Astrocyte (in vitro differentiated cells and primary cell): Measurements from ENCODE around the gene GOLGA6B. TPM values are rescaled to one million over a fixed set of nuclear protein-coding genes. Genes with fewer than 3 reads are reported as not detected.
"Not testable (repeated sequence)": the region's sequence is repeated elsewhere in the genome, so short reads cannot be mapped to it uniquely, and the experiment has no call there.

ENCODE experiments used
- DNase-seq: peaks from one replicate; pipeline ENCODE4 v3.0.0-alpha.2; 2010; ENCODE audit warnings: low read depth
- FAIRE-seq: peaks from 2 replicates; lab custom pipeline; 2011; peaks lifted over from hg19 to GRCh38; lab: Jason Lieb, UNC
- H2AFZ ChIP-seq: 2 replicates; pipeline ENCODE4 v1.6.0; 2012; ENCODE audit warnings: low read depth, low read length, inconsistent platforms
- H3K27ac ChIP-seq: 2 replicates; pipeline ENCODE4 v1.5.1; 2011; ENCODE audit warnings: low read depth, low read length, inconsistent platforms
- H3K27me3 ChIP-seq: 2 replicates; pipeline ENCODE4 v1.6.0; 2011; ENCODE audit warnings: low read length, inconsistent platforms; ENCODE audit not compliant: insufficient read depth
- H3K36me3 ChIP-seq: 2 replicates; pipeline ENCODE4 v1.5.1; 2011; ENCODE audit warnings: low read length, inconsistent platforms; ENCODE audit not compliant: insufficient read depth
- H3K4me1 ChIP-seq: 2 replicates; pipeline ENCODE4 v1.5.1; 2011; ENCODE audit warnings: low read length, inconsistent platforms; ENCODE audit not compliant: insufficient read depth
- H3K4me2 ChIP-seq: 2 replicates; pipeline ENCODE4 v1.6.0; 2012; ENCODE audit warnings: low read length, inconsistent platforms
- H3K4me3 ChIP-seq: 2 replicates; pipeline ENCODE4 v1.5.1; 2011; ENCODE audit warnings: low read depth, mild to moderate bottlenecking, low read length, inconsistent platforms; ENCODE audit not compliant: insufficient read depth
- H3K79me2 ChIP-seq: 2 replicates; pipeline ENCODE4 v1.6.0; 2012; ENCODE audit warnings: mild to moderate bottlenecking, low read length, inconsistent platforms; ENCODE audit not compliant: insufficient read depth
- H3K9ac ChIP-seq: 2 replicates; pipeline ENCODE4 v1.6.0; 2012; ENCODE audit warnings: mild to moderate bottlenecking, low read length, inconsistent platforms
- H3K9me3 ChIP-seq: 2 replicates; pipeline ENCODE4 v1.5.1; 2012; ENCODE audit warnings: low read depth, mild to moderate bottlenecking, low read length, inconsistent platforms; ENCODE audit not compliant: insufficient read depth
- H4K20me1 ChIP-seq: 2 replicates; pipeline ENCODE4 v1.6.0; 2012; ENCODE audit warnings: low read length, inconsistent platforms; ENCODE audit not compliant: insufficient read depth
- H3K27ac Mint-ChIP-seq: one replicate; pipeline ENCODE4 v1.8.0; 2021; ENCODE audit warnings: mild to moderate bottlenecking, mixed read lengths; ENCODE audit not compliant: unreplicated experiment
- H3K27me3 Mint-ChIP-seq: one replicate; pipeline ENCODE4 v1.8.0; 2021; ENCODE audit warnings: low read depth, mixed read lengths; ENCODE audit not compliant: unreplicated experiment
- H3K36me3 Mint-ChIP-seq: one replicate; pipeline ENCODE4 v1.8.0; 2021; ENCODE audit warnings: low read depth, mixed read lengths; ENCODE audit not compliant: unreplicated experiment
- H3K4me1 Mint-ChIP-seq: one replicate; pipeline ENCODE4 v1.8.0; 2021; ENCODE audit warnings: low read depth, mixed read lengths; ENCODE audit not compliant: unreplicated experiment
- H3K4me3 Mint-ChIP-seq: one replicate; pipeline ENCODE4 v1.8.0; 2021; ENCODE audit warnings: mild to moderate bottlenecking, moderate library complexity, mixed read lengths; ENCODE audit not compliant: unreplicated experiment
- H3K9me3 Mint-ChIP-seq: one replicate; pipeline ENCODE4 v1.8.0; 2021; ENCODE audit warnings: mild to moderate bottlenecking, mixed read lengths; ENCODE audit not compliant: unreplicated experiment
- total RNA-seq: library from RNA; stranded (reverse); gene quantifications from 2 replicates; pipeline ENCODE4 v1.2.1, GENCODE V29; 2021

GOLGA6B gene
- total RNA-seq, 1 donor from 2014 or later = not detected

DNA sequence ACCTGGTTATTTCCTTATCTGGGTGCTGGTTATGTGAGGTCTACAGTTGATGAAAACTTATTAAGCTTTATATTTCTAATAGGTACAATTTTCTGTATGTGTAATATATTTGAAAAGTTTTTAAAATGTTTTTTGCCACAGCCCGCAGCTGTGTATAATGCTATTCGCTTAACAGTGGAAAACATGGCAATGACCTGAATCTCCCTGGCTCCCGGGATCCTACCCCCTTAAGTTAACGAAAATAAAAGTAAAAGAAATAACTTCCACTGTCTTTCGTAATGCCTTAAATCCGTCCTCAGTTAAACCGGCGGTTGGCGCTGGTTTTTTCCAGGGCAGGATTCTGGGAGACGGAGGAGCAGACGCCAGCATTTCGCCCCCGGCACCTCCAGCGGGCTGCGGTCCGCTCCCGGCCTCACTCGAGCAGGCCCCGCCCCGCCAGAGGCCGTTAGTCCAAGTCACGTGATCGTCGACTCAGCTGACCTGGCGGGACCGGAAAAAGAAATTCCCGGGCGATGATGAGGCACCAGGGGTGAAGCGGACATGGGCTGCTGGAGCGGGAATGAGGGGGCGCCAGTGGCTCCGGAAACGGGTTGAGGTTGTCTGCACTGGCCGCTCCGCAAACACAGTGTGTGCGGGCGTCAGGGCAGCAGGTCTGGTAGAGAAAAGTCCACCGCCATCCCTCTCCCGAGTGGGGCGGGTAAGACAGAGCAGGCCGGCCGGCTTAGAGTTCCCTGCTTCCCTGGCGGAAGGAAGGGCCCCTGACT is 17.8 kb upstream of the GOLGA6B start:
- not testable (repeated sequence) for H3K27me3 Mint-ChIP-seq, H3K27ac ChIP-seq

DNA sequence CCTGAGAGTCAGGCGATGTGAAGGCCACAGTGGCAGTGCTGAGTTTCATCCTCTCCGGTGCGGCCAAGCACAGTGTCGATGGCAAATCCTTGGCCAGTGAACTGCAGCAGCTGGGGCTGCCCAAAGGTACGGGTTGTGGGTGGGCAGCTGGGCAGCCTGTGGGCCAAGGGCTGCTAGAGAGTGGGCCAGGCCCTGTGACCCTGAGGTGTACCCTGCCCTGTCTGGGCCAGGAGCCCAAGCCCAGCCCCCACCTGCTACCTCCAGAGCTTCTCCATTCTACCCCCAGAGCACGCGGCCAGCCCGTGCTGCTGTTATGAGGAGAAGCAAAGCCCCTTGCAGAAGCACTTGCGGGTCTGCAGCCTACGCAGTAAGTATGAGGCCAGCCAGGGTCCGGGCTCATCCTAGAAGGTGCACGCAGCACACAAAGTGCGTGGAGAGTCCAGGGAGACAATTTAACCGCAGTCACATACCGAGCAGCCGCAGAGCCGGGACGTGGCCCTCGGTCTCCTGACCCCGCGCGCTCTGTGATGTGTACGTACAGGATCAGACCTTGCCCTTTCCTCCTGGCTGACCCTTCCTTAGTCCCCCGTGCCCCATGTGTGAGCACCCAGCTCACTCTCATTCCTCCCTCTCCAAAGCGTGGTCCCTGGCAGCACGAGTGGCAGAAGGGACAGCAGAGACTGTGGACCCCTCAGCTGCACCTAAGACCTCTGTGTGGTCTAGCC is 14.6 kb upstream of the GOLGA6B start:
- FAIRE-seq, H3K4me1 ChIP-seq, H3K4me3 ChIP-seq, H3K27me3 Mint-ChIP-seq, H3K36me3 Mint-ChIP-seq, H3K4me2 ChIP-seq, H2AFZ ChIP-seq, H3K79me2 ChIP-seq, H3K27ac ChIP-seq, H3K27ac Mint-ChIP-seq, H3K36me3 ChIP-seq, H3K4me1 Mint-ChIP-seq, H4K20me1 ChIP-seq, DNase-seq, H3K27me3 ChIP-seq, H3K9me3 ChIP-seq, H3K4me3 Mint-ChIP-seq, H3K9me3 Mint-ChIP-seq, H3K9ac ChIP-seq: not testable (repeated sequence)

More for the DNA sequence above, 17.8 kb upstream of the GOLGA6B start:
- peak; percentile 39 for DNase-seq
- not testable (repeated sequence) for H3K9me3 Mint-ChIP-seq, H3K4me2 ChIP-seq, H2AFZ ChIP-seq, FAIRE-seq, H3K36me3 ChIP-seq, H3K36me3 Mint-ChIP-seq, H4K20me1 ChIP-seq, H3K79me2 ChIP-seq, H3K9ac ChIP-seq, H3K27me3 ChIP-seq, H3K4me1 Mint-ChIP-seq, H3K4me3 ChIP-seq, H3K9me3 ChIP-seq, H3K4me3 Mint-ChIP-seq, H3K27ac Mint-ChIP-seq, H3K4me1 ChIP-seq

DNA sequence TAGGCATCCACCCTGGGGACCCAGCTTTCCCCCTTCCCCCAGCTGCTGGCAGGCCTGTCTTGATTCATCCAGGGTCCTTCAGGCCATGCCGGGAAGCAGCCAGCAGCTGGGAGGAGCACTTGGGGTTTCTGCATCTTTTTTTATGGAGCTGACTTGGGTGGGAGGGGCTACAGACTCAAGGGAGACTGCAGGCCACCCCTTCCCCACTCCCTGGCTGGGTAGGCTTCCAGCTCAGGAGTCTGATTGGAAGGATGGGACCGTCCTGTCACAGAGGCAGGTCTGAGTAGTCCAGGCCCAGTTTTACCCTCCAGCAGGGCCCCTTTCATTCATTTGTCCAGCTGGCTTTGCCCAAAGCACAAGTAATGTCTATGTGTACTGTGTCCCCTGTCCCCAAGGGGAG is 12.2 kb upstream of the GOLGA6B start:
- H3K27ac ChIP-seq, FAIRE-seq, H3K9me3 ChIP-seq, H3K9me3 Mint-ChIP-seq, H3K27me3 ChIP-seq, H4K20me1 ChIP-seq, H3K4me1 Mint-ChIP-seq, H3K4me2 ChIP-seq, H3K4me1 ChIP-seq, H3K4me3 Mint-ChIP-seq, H2AFZ ChIP-seq, H3K27ac Mint-ChIP-seq, H3K9ac ChIP-seq, H3K27me3 Mint-ChIP-seq, H3K36me3 Mint-ChIP-seq, H3K36me3 ChIP-seq, DNase-seq, H3K4me3 ChIP-seq, H3K79me2 ChIP-seq: not testable (repeated sequence)

DNA sequence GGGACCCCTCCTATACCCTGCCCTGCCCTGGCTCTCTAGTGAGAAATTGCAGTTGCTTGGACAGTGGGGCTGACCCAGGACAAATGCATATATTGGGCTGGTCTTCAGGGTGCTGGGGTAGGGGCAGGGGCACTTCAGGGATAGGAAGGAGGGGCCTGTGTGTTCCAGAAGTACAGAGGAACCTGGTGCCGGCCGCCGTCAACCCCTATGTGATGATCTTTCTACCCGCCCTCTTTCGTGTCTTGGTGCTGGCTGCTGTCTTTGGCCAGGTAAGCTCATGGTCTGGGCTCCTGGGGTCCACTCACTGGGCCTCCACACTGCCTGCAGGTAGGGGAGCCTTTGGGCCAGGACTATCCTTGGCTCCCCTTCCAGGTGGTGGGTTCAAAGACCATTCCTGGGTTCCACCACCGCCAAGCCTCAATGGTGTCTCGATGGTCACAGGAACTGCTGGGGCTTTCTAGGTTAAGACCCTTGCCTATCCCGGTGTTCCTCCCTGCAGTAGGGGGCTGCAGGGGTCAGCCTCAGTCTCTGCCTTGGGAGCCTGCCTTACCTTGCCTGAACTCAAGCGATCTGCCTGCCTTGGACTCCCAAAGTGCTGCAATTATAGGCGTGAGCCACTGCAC is 5.8 kb upstream of the GOLGA6B start:
- H3K27ac ChIP-seq, H3K36me3 ChIP-seq, H4K20me1 ChIP-seq, H3K79me2 ChIP-seq, H3K9me3 ChIP-seq, H3K4me3 ChIP-seq, H3K9ac ChIP-seq, H3K27me3 Mint-ChIP-seq, H2AFZ ChIP-seq, H3K36me3 Mint-ChIP-seq, H3K4me1 Mint-ChIP-seq, DNase-seq, H3K4me2 ChIP-seq, H3K4me3 Mint-ChIP-seq, H3K27me3 ChIP-seq, H3K27ac Mint-ChIP-seq, H3K9me3 Mint-ChIP-seq, FAIRE-seq, H3K4me1 ChIP-seq: not testable (repeated sequence)

DNA sequence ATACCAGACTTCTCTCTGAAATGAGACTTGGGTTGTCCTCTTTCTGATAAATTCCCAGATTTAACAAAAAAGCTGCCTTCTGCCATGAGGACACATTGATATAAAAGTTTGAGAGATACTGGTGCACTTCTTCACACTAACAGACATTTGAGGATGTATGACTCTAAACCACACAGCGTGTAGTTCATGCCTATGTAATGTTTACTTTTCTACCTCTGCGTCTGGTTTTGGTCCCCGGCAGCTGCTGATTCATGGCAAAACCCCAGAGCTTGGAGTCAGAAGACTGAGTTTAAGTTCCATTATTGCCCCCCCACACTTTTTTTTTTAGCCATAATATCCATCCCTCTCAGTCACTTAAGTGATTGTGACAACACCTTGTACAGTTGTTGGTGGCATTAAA is 1.5 kb downstream of the GOLGA6B start:
- not testable (repeated sequence) for H2AFZ ChIP-seq, DNase-seq, H3K4me1 ChIP-seq, H3K4me3 ChIP-seq, H3K27ac Mint-ChIP-seq, H4K20me1 ChIP-seq, H3K36me3 Mint-ChIP-seq, H3K27me3 ChIP-seq, H3K79me2 ChIP-seq, H3K27me3 Mint-ChIP-seq, H3K9me3 Mint-ChIP-seq, H3K4me3 Mint-ChIP-seq, H3K36me3 ChIP-seq, H3K9me3 ChIP-seq, H3K9ac ChIP-seq, H3K4me2 ChIP-seq, H3K4me1 Mint-ChIP-seq, H3K27ac ChIP-seq, FAIRE-seq
